ENCODE data around the gene CHST12.

Gene CHST12

DNA sequence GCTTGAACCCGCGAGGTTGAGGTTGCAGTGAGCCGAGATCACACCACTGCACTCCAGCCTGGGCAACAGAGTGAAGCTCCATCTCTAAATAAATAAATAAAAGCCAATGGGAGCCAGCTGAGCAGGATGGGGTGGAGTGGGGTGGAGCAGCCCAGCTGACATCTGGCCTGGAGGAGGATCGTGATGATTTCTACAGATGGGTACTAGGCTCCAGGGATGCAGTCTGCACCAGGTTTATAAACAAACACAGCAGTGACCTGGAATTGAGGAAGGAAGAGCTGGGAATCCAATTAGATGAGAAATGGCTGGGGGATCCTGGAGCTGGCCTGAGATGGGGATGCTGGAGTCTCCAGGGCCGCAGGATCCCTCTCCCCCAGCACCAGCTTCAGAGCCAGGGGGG is 80.1 kb downstream of the CHST12 start:
- DNase-seq, result no peak

DNA sequence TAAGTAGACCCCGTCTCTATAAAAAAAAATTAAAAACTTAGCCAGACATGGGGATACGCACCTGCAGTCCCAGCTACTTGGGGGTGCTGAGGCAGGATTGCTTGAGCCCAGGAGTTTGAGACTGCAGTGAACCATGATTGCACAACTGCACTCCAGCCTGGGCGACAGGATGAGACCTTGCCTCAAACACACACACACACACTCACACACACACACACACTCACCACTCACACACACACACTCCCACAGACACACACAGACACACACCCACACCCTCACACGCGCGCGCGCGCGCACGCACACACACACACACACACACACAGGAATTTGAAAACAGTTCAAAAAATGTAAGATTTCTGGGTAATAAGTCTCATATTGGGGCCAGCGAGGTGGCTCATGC is 81.5 kb downstream of the CHST12 start:
- DNase-seq, result no peak

DNA sequence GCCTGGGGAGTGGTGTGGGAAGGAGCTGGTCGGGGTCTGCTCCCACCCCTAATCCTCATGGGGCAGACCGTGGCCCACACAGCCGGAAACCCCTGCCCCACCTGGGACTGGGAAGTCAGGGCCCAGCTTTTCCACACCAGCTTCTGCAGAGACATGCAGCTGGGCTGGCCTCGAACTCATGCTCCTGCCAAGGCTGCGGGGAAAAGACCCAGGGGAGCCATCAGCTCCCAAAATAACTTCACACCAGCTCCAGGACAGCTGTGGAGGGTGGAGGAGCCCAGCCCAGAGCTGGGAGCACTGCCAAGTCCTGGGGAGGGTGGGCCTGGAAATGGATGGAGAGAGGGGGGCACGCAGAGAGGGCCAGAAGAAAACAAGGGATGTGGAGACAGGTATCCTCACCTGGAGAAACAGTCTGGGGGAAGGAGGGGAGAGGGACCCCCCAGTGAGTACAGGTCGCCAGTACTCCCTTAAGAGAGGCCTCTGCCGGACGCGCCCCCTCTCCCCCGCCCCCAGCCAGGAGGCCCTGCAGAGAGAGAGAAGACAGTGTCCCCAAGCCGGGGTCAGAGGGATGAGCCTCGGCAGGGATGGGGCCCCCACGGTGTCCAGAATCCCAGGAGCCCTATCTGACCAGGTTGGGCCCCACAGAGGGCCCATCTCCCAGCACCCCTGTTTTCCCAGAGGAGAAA is 84.3 kb downstream of the CHST12 start:
- DNase-seq, result no peak

DNA sequence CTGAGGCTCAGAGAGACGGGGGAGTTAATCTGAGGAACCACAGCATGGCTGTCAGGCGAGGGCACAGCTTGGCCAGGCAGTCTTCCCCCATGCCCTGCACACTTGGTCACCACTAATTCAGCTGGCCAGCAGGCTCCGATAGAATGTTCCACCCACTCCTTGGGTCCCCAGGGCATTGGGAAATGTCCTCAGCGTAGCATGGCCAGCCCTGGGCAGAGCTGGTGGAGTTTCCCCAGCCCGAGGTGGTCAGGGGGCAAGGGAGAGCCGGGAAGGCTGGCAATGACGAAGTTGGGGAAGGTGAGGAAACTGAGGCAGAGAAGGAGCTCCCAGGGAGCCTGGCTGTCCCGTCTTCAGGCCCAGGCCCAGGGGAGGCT is 84.8 kb downstream of the CHST12 start:
- DNase-seq, result no peak

DNA sequence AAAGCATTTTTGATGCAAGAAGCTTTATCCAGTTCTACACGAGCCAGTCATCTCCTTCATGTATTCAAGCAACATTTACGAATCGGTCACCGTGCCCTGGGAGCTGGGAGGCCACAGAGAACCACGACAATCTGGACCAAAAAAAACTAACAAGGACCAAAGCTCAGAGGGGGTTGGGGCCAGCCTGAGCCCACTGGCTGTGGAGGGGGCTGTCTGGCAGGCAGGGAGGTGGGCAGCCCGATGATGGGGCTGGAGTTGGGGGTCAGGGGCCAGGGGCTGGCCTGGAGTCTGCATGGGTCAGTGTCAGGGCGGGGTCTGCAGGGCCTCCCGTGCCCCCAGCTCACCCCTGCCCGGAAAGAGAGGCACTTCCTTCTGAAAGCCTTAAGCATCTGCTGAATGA is 85.3 kb downstream of the CHST12 start:
- DNase-seq, result no peak

DNA sequence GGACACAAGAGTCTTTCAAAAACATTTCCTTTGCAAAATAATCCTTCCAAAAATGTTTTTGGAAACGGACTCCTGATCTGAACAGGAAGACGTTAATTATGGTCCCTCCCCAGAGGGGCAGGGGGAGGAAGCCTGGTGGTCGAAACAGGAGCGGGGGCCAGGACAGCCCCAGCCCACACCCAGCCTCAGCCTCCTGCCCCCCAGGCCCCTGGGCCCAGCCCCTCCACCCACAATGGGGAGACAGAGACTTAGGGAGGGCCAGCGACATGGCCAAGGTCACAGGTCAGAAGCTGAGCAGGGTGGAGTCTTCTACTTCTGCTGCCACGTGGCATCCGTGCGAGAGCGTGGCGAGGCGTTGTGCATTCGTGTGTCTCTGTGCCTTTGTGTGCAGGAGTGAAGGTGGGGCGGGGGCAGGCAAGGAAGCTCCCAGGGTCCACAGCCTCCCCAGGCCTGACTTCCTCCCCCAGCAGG is 86.8 kb downstream of the CHST12 start:
- no peak for DNase-seq

DNA sequence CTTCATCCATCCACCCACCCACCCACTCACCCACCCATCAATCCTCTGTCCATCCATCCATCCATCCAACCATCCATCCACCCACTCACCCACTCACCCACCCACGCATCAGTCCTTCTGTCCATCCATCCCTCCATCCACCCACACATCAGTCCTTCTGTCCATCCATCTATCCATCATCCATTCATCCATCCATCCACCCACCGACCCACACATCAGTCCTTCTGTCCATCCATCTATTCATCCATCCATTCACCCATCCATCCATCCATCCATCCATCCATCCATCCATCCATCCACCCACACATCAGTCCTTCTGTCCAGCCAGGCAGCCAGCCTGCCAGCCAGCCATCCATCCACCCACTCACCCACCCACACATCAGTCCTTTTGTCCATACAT is 88.6 kb downstream of the CHST12 start:
- DNase-seq, result no peak

DNA sequence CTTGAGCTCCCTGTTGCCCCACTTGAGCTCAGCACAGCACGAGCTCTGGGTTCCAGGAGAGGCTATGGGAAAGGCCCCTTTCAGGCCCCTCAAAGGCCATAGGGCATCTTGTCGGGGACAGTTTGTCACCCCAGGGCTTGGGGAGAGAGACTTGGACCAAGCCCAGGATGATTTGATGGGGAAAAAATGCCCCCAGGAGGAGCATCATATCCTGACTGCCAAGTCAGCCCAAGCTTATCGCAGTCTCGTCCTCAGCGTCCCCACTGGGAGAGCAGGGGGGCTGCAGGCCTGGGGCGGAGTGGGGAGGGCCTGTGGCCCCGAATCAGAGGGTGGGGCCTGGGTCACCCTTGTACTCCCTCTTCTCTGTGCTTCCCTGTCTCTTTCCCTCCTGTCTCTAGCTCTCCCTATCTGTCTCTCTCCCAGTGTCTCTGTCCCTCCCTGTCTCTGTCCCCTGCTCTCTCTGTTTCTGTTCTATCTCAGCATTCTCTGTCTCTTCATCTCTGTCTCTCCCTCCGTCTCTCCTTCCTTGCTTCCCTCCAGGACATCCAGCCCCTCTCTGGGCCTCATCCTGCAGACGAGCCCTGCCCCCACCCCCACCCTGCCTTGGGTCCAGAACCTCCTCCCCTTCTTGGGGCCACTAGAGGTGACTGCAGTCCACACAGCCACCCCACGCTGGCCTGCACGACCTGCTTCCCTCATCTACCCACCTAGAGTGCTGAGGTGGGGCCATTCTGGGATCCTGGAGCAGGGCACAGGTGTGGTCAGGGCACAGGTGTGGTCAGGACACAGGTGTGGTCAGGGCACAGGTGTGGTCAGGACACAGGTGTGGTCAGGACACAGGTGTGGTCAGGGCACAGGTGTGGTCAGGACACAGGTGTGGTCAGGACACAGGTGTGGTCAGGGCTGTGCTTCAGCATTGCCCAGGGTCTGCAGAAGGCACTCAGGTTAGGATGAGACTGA is 90.1 kb downstream of the CHST12 start:
- no peak for DNase-seq

DNA sequence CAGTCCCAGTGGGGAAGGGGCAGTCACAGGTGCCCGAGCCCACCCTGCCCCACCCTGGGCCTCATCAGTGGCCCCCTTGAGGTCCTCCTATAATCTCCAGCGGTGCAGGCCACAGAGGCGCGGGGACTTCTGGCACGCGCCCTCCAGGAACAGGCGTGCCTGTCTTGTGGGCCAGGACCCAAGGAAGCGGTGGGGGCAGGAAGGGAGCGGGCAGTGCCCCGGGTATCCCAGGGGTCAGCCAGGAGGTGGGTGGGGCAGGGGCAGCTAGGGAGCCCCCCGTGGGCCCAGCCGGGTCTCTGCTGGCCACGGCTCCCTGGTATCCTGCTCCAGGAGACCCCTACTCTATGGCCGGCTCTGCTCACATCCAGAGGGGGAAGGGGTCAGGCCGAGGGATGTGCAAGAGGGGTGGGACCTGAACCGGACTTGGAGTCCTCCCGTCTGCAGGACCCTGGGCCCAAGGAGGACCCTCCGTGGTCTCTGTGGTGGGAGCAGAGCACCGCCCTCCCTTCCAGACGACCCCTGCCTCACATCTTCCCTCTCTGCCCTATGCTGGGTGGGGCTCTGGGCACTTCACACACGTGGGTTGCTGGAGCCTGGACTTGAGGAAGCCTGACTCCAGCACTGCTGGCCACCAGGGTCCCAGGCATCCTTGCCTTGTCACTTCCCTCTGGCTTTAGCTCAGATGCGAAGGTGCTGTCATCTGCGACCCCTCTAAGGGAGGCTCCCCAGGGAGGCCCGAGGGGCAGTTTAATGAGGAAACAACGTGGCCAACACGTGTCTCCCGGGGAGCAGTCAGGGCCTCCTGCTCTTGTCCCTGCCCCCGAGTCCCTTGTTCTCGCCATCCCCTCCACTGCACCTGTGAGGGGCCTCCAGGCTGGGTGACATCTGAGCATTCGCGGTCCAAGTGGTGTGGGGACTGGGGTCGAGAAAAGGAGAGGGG is 91.0 kb downstream of the CHST12 start:
- DNase-seq, result no peak

DNA sequence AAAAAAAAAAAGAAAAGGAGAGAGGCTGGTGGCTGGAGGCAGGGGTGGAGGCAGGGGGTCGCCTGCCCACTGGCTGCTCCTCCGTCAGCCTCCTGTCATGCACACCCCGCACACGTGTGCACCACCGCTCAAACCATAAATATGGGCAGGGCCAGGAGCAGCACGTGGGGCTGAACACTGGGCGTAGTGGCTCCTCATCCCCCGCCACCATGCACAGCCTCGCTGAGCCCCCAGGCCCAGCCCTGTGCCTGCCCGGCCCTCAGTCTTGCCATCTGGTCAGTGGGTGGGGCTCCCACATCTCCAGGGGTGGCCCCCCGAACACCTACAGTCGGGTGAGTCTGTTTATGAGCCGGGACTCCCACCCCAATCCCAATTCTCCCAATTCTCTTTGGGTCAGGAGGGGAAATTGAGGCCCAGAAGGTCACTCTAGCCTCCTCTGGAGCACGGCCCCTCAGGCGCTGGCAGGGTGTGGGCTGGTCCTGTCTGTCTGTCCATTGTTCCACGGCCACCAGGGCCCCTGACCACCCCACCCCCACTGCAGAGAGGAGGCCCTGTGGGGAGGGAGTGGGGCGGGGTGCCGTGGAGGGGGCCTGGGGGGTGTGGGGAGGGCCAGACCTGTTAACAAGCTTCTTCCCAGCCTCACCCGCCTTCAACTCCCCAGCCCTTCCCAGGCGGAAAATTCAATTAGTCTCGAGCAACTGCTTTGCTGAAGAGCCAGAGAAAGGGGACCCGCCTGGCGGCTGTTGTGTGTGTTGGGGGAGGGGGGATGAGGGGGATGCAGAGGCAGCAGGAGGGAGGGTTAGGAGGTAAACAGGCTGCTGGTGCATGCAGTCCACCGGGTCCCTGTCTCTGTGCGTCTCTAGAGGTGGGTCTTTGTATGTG is 92.2 kb downstream of the CHST12 start:
- no peak for DNase-seq

DNA sequence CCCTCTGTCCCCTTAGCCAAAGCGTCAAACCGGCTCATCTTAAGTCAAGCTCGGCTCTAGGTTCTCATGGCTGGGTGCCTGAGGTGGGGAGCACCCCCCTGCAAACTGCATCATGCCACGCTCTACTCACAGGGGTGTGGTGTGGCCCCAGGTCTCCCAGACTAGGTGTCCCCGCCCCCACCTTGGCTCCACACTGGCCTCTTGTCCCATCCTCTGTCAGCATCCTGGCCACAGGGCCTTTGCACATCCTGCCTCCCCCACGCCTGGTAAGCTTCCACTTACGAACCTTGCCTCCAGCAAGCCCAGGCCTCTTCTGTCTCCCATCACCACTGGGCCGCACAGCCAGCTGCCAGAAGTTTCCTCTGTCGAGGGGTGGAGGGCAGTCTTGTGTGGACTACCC is 93.0 kb downstream of the CHST12 start:
- DNase-seq, result no peak

DNA sequence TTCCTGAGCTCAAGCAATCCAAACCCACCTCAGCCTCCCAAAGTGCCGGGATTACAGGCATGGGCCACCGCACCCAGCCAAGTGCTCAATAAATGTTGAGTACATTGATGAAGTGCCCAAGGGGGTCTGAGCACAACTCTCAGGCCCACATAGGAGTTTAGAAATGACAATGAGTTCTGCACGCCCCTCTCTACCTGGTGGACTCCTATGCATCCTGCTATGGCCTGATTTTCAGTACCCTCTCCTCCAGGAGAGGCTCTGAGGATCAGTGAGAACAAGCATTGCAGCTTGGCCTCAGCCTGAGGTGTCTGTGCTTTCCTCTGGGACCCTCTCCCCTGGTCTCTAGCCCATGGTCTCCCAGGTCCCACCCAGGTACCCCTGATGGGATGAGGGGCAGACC is 93.7 kb downstream of the CHST12 start:
- DNase-seq, result no peak

DNA sequence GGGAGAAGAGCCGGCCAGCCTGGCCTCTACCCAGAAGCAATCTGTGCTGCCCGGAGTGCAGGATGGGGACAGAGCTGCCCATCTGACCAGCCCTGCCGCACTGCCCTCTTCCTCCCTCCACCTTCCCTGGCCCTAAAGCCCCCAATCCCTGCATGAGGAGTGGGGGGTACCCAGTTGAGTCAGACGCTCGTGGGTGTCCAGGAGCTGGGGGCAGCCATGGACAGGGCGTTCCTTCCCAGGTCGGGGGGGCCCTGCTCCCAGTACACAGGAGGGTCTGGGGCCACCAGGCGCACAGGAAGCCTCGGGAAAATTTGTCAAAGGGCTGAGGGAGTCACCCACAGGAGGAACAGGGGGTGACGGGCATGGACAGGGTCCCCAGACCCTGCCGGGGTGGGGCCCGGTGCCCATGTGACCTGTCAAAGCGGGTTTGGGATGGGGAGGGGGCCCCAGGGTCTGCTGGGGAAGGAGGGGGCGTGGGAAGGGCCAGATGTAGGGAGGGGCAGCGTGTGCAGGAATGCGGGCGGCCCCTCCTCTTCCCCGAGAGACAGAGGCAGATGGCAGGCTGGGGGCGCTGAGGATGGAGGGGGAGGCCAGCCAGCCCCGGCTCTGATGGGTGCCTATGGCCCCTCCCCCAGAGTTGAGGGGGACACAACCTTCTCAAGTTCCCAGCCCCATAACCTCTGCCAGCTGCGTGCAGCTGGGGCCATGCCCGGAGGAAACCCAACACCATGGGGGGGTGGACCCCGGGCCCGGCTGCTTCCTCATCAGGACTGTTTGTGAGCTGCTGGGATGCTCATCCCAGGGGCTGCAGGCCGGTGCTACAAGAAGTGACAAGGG is 94.3 kb downstream of the CHST12 start:
- DNase-seq, result no peak
